GM19395 (cell line): ENCODE results near the gene ATP6V0D1.
"Not testable (repeated sequence)": the region's sequence is repeated elsewhere in the genome, so short reads cannot be mapped to it uniquely, and the experiment has no call there.

Experiments used
- ATAC-seq: cut with Tn5 transposase; IDR thresholded peaks from one replicate; pipeline ENCODE4 v1.9.1; 2021; ENCODE audit warnings: mild to moderate bottlenecking, moderate library complexity; ENCODE audit not compliant: unreplicated experiment

The ATP6V0D1 gene

GRCh38 chr16:67429799-67430503 lies 51.0 kb downstream of the ATP6V0D1 start:
- ATAC-seq, result no peak

DNA sequence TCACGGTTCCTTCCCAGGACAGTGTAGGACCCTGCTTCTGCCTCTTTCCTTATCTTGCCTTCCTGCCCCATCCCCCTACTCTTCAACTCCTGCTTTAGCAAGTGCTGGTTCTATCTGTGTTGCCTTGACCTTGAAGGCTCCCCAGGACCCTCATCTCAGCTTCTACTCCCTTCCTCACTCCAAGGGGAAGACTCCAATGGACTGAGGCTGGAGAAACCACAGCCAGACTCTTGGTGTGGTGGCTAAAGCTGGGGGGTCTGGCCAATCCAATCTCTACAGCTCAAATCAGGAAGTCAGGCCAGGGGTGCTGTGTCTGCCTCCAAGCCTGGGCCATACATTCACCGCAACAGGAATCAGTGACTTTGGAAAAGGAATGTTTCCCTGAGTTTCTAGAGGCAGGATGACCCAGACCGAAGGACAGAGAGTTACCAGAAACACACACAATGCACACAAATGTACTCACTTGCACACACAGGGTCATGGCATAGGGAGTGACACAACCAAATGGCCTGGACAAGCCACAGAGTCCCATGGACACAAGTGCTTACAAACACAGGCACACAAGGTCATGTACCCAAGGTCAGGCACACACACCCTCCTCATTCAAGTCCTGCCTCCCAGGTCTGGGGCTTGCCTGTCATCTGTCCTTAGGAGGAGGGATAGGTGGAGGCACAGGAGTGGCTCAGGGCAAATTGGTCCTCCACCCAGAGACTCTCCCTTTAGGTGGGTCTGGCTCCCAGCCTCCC lies 51.7 kb downstream of the ATP6V0D1 start:
- no peak for ATAC-seq

GRCh38 chr16:67428146-67428731 lies 52.7 kb downstream of the ATP6V0D1 start:
- ATAC-seq, result no peak

DNA sequence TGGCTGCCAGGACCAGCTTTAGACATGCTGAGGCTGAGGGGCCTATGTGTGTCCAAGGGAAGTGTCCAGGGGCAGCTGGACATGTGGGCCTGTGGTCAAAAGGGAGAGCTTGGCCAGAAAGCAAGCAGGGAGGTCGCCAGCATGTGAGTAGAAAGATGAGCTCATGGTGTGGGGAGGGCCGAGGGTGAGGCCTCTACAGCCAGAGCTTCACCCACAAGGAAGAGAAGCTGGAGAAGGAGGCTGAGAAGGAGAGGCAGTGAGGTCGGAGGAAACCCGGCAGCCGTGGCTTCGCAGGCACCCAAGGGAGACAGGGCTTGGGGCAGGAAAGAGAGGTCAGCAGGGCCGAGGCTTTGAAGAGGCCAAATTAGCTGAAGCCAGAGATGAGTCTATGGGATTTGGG lies 54.0 kb downstream of the ATP6V0D1 start:
- ATAC-seq, result no peak

DNA sequence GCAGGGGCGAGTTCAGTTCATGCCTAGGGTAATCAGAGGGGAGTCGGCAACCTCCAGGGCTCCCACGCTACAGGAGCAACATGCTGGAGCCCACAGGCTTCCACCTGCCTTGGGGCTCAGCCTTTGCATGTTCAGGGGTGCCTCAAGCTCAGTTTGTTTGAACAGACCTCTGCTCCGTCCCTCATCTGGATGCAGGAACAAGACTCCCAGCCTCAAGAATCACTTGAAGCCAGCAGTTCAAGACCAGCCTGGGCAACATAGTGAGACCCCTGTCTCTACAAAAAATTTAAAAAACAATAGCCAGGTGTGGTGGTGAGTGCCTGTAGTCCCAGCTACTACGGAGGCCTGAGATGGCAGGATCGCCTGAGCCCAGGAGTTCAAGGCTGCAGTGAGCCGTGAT lies 54.9 kb downstream of the ATP6V0D1 start:
- no peak for ATAC-seq

GRCh38 chr16:67425580-67425979 lies 55.4 kb downstream of the ATP6V0D1 start:
- ATAC-seq, result no peak

- ATAC-seq, result no peak
These were observed 55.9 kb downstream of the ATP6V0D1 start for GRCh38 chr16:67425061-67425460.

GRCh38 chr16:67424261-67424615 lies 56.7 kb downstream of the ATP6V0D1 start:
- no peak for ATAC-seq

DNA sequence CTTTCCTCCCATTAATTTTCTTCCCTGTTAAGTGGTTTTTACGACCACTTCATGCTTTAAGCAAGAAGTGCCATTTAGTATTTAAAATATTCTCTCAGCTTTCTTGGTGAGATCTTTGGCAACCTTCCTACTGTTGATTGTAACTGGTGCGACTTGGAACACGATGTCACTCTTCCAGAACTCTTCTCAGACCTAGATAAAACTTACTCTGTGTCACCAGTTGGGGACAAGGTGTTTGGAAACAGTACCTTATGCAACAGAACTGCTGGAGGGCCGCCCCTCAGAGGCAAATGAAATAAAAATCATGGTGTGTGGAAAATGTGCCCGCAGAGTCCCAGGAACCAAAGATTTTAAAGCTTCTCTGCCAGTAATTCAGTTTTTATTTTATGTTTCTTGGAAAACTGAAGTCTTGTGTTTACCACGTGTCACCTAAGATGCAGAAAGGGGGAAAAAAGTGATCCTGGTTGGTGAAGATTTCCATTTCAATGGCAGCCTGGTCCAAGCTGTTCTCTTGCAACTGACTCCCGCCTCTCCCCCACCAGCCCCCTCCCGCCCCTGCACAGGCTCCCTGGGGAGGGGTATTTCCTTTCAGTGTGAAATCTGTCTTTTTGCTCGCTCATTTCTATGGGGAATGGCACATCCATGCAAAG lies 57.2 kb downstream of the ATP6V0D1 start:
- ATAC-seq, result no peak

DNA sequence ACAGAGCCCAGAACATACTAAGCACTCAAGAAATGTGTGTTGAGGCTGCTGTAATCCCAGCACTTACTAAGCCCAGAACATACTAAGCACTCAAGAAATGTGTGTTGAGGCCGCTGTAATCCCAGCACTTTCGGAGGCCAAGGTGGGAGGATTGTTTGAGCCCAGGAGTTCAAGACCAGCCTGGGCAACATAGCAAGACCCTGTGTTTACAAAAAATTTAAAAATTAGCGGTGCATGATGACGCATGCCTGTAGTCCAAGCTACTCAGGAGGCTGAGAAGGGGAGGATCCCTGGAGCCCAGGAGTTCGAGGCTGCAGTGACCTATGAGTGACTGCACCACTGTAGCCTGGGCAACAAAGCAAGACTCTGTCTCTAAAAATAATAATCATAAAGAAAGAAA lies 57.9 kb downstream of the ATP6V0D1 start:
- no peak for ATAC-seq

- no peak for ATAC-seq
These were observed 59.9 kb downstream of the ATP6V0D1 start for GRCh38 chr16:67421030-67421429.

DNA sequence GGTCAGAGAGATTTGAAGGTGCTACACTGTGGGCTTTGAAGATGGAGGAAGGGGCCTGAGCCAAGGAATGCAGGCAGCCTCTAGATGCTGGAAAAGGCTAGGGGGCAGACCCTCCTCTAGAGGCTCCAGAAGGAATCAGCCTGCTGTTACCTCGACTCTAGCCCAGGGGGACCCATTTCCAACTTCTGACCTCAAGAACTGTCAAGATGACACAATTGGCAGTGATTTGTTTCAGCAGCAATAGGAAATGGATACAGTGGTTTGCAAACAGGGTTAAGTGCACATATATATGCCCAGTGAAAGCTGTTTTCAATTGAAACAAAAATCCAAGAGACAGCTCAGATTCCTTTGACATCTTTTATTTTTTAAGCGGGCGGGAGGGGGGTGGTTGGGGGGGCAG lies 61.0 kb downstream of the ATP6V0D1 start:
- ATAC-seq, result no peak

- no peak for ATAC-seq
These were observed 61.5 kb downstream of the ATP6V0D1 start for GRCh38 chr16:67419502-67419901.

GRCh38 chr16:67417333-67418061 lies 63.5 kb downstream of the ATP6V0D1 start:
- no peak for ATAC-seq

DNA sequence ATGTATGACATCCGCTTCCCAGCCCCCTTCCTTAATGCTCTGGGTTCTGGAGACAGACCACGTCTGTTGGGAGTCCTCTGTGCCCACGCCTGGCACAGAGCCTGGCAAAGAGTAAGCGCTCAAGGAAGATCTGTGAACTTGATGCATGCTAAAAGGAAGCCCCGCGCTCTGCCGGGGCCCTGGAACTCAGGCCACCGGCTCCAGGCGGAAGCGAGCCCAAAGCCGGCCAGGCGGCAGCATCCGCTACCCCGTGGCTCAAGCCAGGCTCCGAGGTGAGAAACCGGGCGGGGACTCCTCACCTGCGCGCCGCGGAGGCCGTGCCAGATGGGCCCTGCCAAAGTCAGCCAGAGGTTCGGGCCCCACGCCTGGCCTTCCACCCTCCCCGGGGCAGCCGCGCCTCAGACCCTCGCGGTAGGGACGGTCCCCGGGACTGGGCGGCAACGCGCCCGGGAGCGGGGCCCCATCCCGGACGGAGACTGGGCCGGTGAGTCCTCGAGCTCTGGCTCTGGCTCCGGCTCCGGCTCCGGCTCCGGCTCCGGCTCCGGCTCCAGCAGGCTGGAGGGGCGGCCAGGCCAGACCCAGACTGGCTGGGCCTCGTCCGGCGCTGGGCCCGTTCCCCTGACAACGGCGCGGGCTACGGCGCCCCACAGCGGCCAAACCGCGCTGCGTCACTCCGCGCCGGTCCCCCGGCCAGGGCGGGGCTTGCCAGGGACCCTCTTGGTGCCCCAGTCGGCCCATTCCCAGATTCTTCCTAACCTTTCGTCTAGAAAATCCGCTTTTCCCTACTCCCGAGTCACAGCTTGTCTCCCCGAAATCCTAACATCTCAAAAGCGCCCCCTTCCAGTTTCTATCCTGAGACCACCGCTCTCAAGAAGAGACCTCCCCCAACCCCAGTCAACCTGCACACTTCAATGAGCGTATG lies 64.8 kb downstream of the ATP6V0D1 start, which contains the start of gene ZDHHC1:
Gene ZDHHC1 (minus strand): TSS at position 606 of the 922 bp plus-strand sequence. CDS start 8,702 bp downstream, outside the sequence.
- no peak for ATAC-seq

- not testable (repeated sequence) for ATAC-seq
These were observed 65.5 kb downstream of the ATP6V0D1 start for GRCh38 chr16:67415421-67415820.

DNA sequence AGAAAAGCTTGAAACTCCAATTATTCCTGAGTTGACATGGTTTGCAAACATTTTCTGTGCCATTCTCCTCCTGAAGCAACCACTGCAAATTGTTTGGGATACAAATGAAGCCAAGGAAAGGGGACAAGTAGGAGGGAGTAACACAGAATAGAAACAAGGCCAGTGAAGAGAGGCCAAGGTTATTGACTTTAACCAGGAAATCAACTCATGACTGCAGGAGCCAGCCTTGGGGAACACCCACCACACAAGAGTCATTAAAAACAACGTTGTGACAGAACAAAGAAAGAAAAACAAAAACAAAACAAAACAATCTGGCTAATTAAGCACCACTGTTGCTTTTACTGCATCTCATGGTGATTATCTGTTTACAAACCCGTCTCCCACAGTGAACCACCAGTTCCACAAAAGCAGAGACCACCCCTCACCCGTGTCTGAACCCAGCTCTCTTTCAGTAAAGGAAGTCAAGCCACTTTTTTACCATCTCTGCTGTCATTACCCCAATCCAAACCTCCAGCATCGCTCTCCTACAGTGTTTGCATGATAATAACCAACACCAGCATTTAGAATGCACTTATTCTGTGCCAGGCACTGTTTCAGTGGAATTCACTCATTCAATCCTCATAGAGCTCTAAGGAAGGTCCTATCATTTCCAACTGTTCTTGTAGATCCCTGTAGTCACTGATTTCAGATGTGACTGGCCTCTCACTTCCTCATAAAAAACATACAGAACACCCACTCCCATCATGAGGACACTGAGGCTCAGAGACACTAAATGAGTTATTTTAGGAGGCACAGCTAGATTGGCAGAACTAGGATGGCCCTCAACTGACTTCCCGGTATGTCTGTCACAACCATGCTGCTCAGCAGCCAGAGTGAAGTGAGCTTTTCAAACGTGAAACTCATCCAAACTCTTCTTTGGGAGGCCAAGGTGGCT lies 66.7 kb downstream of the ATP6V0D1 start:
- no peak for ATAC-seq

DNA sequence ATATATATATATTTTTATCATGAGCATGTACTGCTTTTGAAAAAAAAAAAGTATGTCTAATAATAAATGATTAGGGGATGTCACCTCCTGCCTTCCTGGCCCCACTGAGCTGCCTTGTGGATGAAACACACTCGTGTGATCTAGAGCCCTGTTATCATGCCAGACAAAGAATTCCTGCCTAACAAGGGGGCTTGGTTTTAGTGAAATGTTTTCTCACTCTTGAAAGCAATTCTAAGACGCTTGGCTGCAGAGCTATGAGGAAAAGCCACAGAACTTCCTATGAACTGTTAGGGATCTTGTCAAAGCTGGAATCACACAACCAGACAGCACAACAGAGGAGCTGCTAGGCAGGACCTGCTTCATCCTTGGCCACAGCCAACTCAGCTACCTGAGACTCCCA lies 68.7 kb downstream of the ATP6V0D1 start:
- ATAC-seq, result no peak

DNA sequence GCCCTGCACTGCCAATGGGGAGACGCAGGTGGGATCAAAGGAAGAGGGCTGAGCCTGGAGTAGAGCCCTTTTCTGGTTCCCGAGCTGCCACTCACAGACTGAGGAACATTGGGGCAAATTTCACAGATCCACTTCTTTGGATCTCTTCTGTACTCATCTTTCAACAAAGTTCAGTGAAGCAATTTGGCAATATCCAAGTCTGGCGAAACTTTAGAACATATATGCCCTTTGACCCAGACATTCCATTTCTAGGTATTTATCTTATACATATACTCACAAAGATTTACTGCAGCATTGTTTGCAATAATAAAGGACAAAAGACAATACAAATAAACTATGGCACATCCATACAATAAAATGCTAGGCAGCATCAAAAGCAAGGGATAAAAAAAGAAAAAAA lies 69.6 kb downstream of the ATP6V0D1 start:
- ATAC-seq, result no peak
